Gastrocnemius medialis (tissue), 4 donors: ENCODE results near the gene PLSCR4. TPM values are rescaled to one million over a fixed set of nuclear protein-coding genes. Genes with fewer than 3 reads are reported as not detected.
A peak's percentile ranks its signal among the peaks of the same experiment; 100 is the strongest.

ENCODE experiments used
- ATAC-seq, 2 donors: fragments of 150-250 bp; one replicate each; pipeline ENCODE4 v1.9.1; 2016
- DNase-seq, 2 donors: peaks; one replicate each; pipeline ENCODE4 v3.0.0-alpha.2; 2019
- H3K27ac ChIP-seq, 4 donors: fragments of 200-600 bp; sonication (generic); 1 replicate in 1 of 4; 2 replicates in 3 of 4; pipeline ENCODE4 v1.5.1; 2016 to 2018; ENCODE audit warnings: mild to moderate bottlenecking in 2 of 4, moderate library complexity in 1 of 4
- H3K27me3 ChIP-seq, 3 donors: fragments of 200-600 bp; sonication (generic) in 2 of 3; 1 replicate in 1 of 3; 2 replicates in 2 of 3; pipeline versions ENCODE4 v1.5.1 to v1.6.0; 2016 to 2019; ENCODE audit warnings: mild to moderate bottlenecking in 1 of 3, moderate library complexity in 1 of 3
- H3K36me3 ChIP-seq, 2 donors: fragments of 200-600 bp; sonication (generic) in 1 of 2; one replicate each; pipeline ENCODE4 v1.5.1; 2017 to 2018
- H3K4me1 ChIP-seq, 2 donors: fragments of 200-600 bp; sonication (generic) in 1 of 2; one replicate each; pipeline ENCODE4 v1.5.1; 2016 to 2017; ENCODE audit warnings: mild to moderate bottlenecking in 2 of 2
- H3K4me3 ChIP-seq, 4 donors: fragments of 200-600 bp; sonication (generic) in 3 of 4; 1 replicate in 1 of 4; 2 replicates in 3 of 4; pipeline ENCODE4 v1.5.1; 2016 to 2019; ENCODE audit warnings: mild to moderate bottlenecking in 2 of 4
- H3K9me3 ChIP-seq, 3 donors: fragments of 200-600 bp; sonication (generic) in 2 of 3; 1 replicate in 1 of 3; 2 replicates in 2 of 3; pipeline ENCODE4 v1.5.1; 2016 to 2019
- CTCF ChIP-seq, 5 experiments: fragments of 450-650 bp in 3 of 5; fragments of 200-600 bp in 2 of 5; sonication (generic) in 2 of 5; IDR thresholded peaks in 4 of 5; conservative IDR thresholded peaks in 1 of 5; 1 replicate in 4 of 5; 2 replicates in 1 of 5; pipeline ENCODE4 v1.5.1; 2016 to 2019; ENCODE audit warnings: antibody characterized with exemption in 5 of 5, mild to moderate bottlenecking in 3 of 5, moderate library complexity in 3 of 5
- POLR2A ChIP-seq, 2 donors: fragments of 450-650 bp; IDR thresholded peaks; one replicate each; pipeline ENCODE4 v1.6.1; 2017; ENCODE audit warnings: antibody characterized with exemption in 2 of 2, mild to moderate bottlenecking in 2 of 2, moderate library complexity in 2 of 2
- in situ Hi-C, 4 donors: fragments of 200-750 bp; cut with MboI; loops; one replicate each; pipeline versions ENCODE4 v1.15.0 to v1.8.0; 2017; ENCODE audit warnings: low sequenced_read_pairs in 4 of 4
- intact Hi-C: fragments of 100-400 bp; cut with DNase I; formaldehyde crosslinking; loops from one replicate; pipeline ENCODE4 v1.15.1; 2023; ENCODE audit warnings: low total_unique reads
- total RNA-seq, 4 donors: library from RNA; depleted of rRNA; stranded (reverse); fragments of >200 nt; gene quantifications; one replicate each; pipeline versions ENCODE4 v1.1.0 to v1.2.3, GENCODE V29; 2016

Gene PLSCR4
- total RNA-seq, 4 donors from 2014 or later = 6.3 to 16.8 (median 9.5) TPM

GRCh38 chr3:146172586-146172985, 78.3 kb downstream of the PLSCR4 start:
- Histone ChIP-seq H3K27me3 (no peaks in the 10 kb centered on the region), H3K4me1 (no peaks in the 10 kb centered on the region), H3K4me3 (no peak overlapping the region), H3K27ac (no peak overlapping the region), H3K9me3 (no peaks in the 10 kb centered on the region), H3K36me3 (no peaks in the 10 kb centered on the region)
- TF ChIP-seq CTCF (IDR thresholded peaks at IDR 0.05 in 4 of 5, conservative IDR thresholded peaks at IDR 0.05 in 1 of 5) (no peak), POLR2A (IDR thresholded peaks at IDR 0.05) (no peak)
- in situ Hi-C loops (loop anchor here in 2 of 4 donors (10.0 kb wide), 1 partner anchor 108 kb away; no protein-coding TSS in a partner anchor), intact Hi-C loops (no loop called here)
- no peak for ATAC-seq
- no peak for DNase-seq

GRCh38 chr3:146170591-146170990, 80.3 kb downstream of the PLSCR4 start:
- H3K9me3 ChIP-seq = no peaks in the 10 kb centered on the region
- intact Hi-C loops = no loop called here
- in situ Hi-C loops = loop anchor here in 2 of 4 donors (10.0 kb wide), 1 partner anchor 106 kb away; no protein-coding TSS in a partner anchor

GRCh38 chr3:146169891-146170290, 81.0 kb downstream of the PLSCR4 start:
- ATAC-seq = no peak
- Histone ChIP-seq H3K4me1 (no peaks in the 10 kb centered on the region), H3K4me3 (no peak overlapping the region), H3K9me3 (no peaks in the 10 kb centered on the region), H3K36me3 (no peaks in the 10 kb centered on the region), H3K27me3 (no peaks in the 10 kb centered on the region), H3K27ac (no peak overlapping the region)
- DNase-seq = no peak
- TF ChIP-seq CTCF (IDR thresholded peaks at IDR 0.05 in 4 of 5, conservative IDR thresholded peaks at IDR 0.05 in 1 of 5) (no peak), POLR2A (IDR thresholded peaks at IDR 0.05) (no peak)
- in situ Hi-C loops = loop anchor here in 2 of 4 donors (10.0 kb wide), 1 partner anchor 105 kb away; no protein-coding TSS in a partner anchor
- intact Hi-C loops = no loop called here

More at GRCh38 chr3:146170591-146170990, 80.3 kb downstream of the PLSCR4 start:
- Histone ChIP-seq H3K4me3 (no peak overlapping the region), H3K27me3 (no peaks in the 10 kb centered on the region), H3K27ac (no peak overlapping the region), H3K36me3 (no peaks in the 10 kb centered on the region), H3K4me1 (no peaks in the 10 kb centered on the region)
- DNase-seq = no peak
- ATAC-seq = no peak
- no peak for TF ChIP-seq CTCF (IDR thresholded peaks at IDR 0.05 in 4 of 5, conservative IDR thresholded peaks at IDR 0.05 in 1 of 5)
- no peak for TF ChIP-seq POLR2A (IDR thresholded peaks at IDR 0.05)

DNA sequence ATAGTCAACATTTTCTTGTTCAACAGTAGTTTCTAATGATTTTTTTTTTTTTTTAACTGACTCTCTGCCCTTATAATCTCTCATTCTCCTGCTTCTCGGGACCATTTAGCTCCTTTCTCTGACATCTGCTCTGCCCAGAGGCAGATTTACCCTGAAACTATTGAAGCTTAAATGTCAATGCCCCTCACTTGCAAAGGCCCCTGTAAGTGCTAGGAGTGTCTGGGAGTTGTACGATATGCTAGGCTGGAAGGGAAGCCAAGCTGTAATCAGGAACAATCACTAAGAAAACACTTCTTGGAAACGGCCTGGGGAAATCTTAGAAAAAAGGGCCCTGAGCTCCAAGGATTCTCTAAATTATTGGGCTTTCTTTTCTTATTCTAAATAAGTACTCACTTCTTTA, 84.1 kb downstream of the PLSCR4 start:
- ATAC-seq (peak in 1 of 2 donors; percentile 28), DNase-seq (no peak)
- peaks cover 0 to 5% of the 10 kb centered on the region in 2 donors for H3K4me1 ChIP-seq
- intact Hi-C loops = no loop called here
- no peak overlapping the region for H3K4me3 ChIP-seq
- H3K27me3 ChIP-seq = no peaks in the 10 kb centered on the region
- no peaks in the 10 kb centered on the region for H3K9me3 ChIP-seq
- in situ Hi-C loops = no loop called here
- TF ChIP-seq POLR2A (IDR thresholded peaks at IDR 0.05) = no peak
- TF ChIP-seq CTCF (IDR thresholded peaks at IDR 0.05 in 4 of 5, conservative IDR thresholded peaks at IDR 0.05 in 1 of 5) = no peak
- peak overlapping the region in 1 of 4 donors; percentile 45 for H3K27ac ChIP-seq
- H3K36me3 ChIP-seq = no peaks in the 10 kb centered on the region

GRCh38 chr3:146166415-146166821, 84.5 kb downstream of the PLSCR4 start:
- peak overlapping the region in 1 of 4 donors; percentile 45 for H3K27ac ChIP-seq
- in situ Hi-C loops = no loop called here
- TF ChIP-seq CTCF (IDR thresholded peaks at IDR 0.05 in 4 of 5, conservative IDR thresholded peaks at IDR 0.05 in 1 of 5) (no peak), POLR2A (IDR thresholded peaks at IDR 0.05) (no peak)

More at GRCh38 chr3:146166415-146166821, 84.5 kb downstream of the PLSCR4 start:
- H3K27me3 ChIP-seq = no peaks in the 10 kb centered on the region
- no peaks in the 10 kb centered on the region for H3K9me3 ChIP-seq
- no peak for DNase-seq
- H3K4me1 ChIP-seq = peaks cover 0 to 5% of the 10 kb centered on the region in 2 donors
- H3K4me3 ChIP-seq = no peak overlapping the region
- peak; percentile 71 to 78 for ATAC-seq
- intact Hi-C loops = no loop called here
- no peaks in the 10 kb centered on the region for H3K36me3 ChIP-seq
